Muscle of leg (tissue), 16 donors: ENCODE results near the gene ZNF582. TPM values are rescaled to one million over a fixed set of nuclear protein-coding genes. Genes with fewer than 3 reads are reported as not detected.

Experiments
- DNase-seq: peaks from one replicate; pipeline ENCODE4 v3.0.0; 2013
- H3K27ac ChIP-seq: one replicate; pipeline ENCODE4 v1.5.1; 2013; ENCODE audit warnings: mild to moderate bottlenecking, low read length, control low read depth
- H3K27me3 ChIP-seq: one replicate; pipeline ENCODE4 v1.6.1; 2013; ENCODE audit warnings: low read length; ENCODE audit not compliant: control insufficient read depth, insufficient read depth
- H3K36me3 ChIP-seq: one replicate; pipeline ENCODE4 v1.6.1; 2013; ENCODE audit warnings: low read length; ENCODE audit not compliant: control insufficient read depth, insufficient read depth
- H3K4me1 ChIP-seq: one replicate; pipeline ENCODE4 v1.6.1; 2013; ENCODE audit warnings: low read length; ENCODE audit not compliant: control insufficient read depth, insufficient read depth
- H3K4me3 ChIP-seq: one replicate; pipeline ENCODE4 v1.5.1; 2013; ENCODE audit warnings: low read length, control low read depth
- H3K9me3 ChIP-seq: replicated peaks from 2 replicates; pipeline ENCODE4 v1.6.1; 2013; ENCODE audit warnings: low read depth, low read length; ENCODE audit not compliant: control insufficient read depth
- WGBS: methylation state at CpG from one replicate; pipeline ENCODE4 v1.1.5; 2013; ENCODE audit warnings: missing lambda C conversion rate; ENCODE audit not compliant: insufficient coverage; 5-methylcytosine and 5-hydroxymethylcytosine counted together
- long read RNA-seq, 11 donors: transcript quantifications; one replicate each; lab custom pipeline, GENCODE V29; 2026
- polyA plus RNA-seq, 8 donors: library from polyadenylated mRNA; unstranded; fragments of 120-200 nt; gene quantifications; one replicate each; pipeline versions ENCODE4 v1.2.1 to v1.2.3, GENCODE V29; 2013; ENCODE audit warnings: inconsistent platforms in 1 of 8, low replicate concordance in 1 of 8; ENCODE audit not compliant: insufficient read length in 8 of 8, insufficient read depth in 1 of 8
- total RNA-seq: library from RNA; stranded (reverse); fragments of 120-200 nt; gene quantifications from one replicate; pipeline ENCODE4 v1.2.4, GENCODE V29; 2013

The ZNF582 gene
- total RNA-seq, result 5.3 TPM
- polyA plus RNA-seq, result 1 to 10 TPM; 4.1 to 5.6 (median 4.8) TPM
- long read RNA-seq, donor 1, partial matches to known transcripts, result 0 of 6 reads
- long read RNA-seq, donor 1, other reads (novel, unspliced or antisense), result 6 of 6 reads
- long read RNA-seq, donor 2, partial matches to known transcripts, result 0 of 1 reads
- long read RNA-seq, donor 2, other reads (novel, unspliced or antisense), result 0 of 1 reads
- long read RNA-seq, donor 3, partial matches to known transcripts, result 0 of 2 reads
- long read RNA-seq, donor 3, other reads (novel, unspliced or antisense), result 0 of 2 reads
- long read RNA-seq, donor 4, partial matches to known transcripts, result 0 of 1 reads
- long read RNA-seq, donor 4, other reads (novel, unspliced or antisense), result 0 of 1 reads
- long read RNA-seq, donor 5, partial matches to known transcripts, result 0 of 2 reads
- long read RNA-seq, donor 5, other reads (novel, unspliced or antisense), result 0 of 2 reads
- long read RNA-seq, donor 6, partial matches to known transcripts, result 12 of 25 reads
- long read RNA-seq, donor 6, other reads (novel, unspliced or antisense), result 8 of 25 reads
- long read RNA-seq, donor 7, partial matches to known transcripts, result 0 of 3 reads
- long read RNA-seq, donor 7, other reads (novel, unspliced or antisense), result 0 of 3 reads
- long read RNA-seq, donor 8, partial matches to known transcripts, result 30 of 31 reads
- long read RNA-seq, donor 8, other reads (novel, unspliced or antisense), result 0 of 31 reads
- long read RNA-seq, donor 9, partial matches to known transcripts, result 0 of 4 reads
- long read RNA-seq, donor 9, other reads (novel, unspliced or antisense), result 0 of 4 reads
- long read RNA-seq, donor 10, partial matches to known transcripts, result 36 of 47 reads
- long read RNA-seq, donor 10, other reads (novel, unspliced or antisense), result 7 of 47 reads
- long read RNA-seq, donor 11, partial matches to known transcripts, result 5 of 5 reads
- long read RNA-seq, donor 11, other reads (novel, unspliced or antisense), result 0 of 5 reads

- peaks cover 2% of the 10 kb centered on the region for H3K4me1 ChIP-seq
- peaks cover 2% of the 10 kb centered on the region for H3K9me3 ChIP-seq
- under 1% methylated on average over 62 of the region's 73 CpGs for WGBS
Observed at GRCh38 chr19:56393119-56394012, at the start of gene ZNF582. TSS of gene ZNF582 (minus strand) at chr19:56393534. CDS start at chr19:56391752, 1,782 bp downstream.

GRCh38 chr19:56441206-56441792 lies 48.0 kb upstream of the ZNF582 start:
- no peak overlapping the region for H3K27ac ChIP-seq
- H3K4me3 ChIP-seq, result no peak overlapping the region
- H3K4me1 ChIP-seq, result no peaks in the 10 kb centered on the region
- DNase-seq, result no peak
- H3K27me3 ChIP-seq, result no peaks in the 10 kb centered on the region
- H3K9me3 ChIP-seq, result peaks cover 65% of the 10 kb centered on the region
- H3K36me3 ChIP-seq, result peaks cover 8% of the 10 kb centered on the region
- no CpG with 5 or more reads among the region's 8 CpGs for WGBS

More at GRCh38 chr19:56393119-56394012, at the start of gene ZNF582:
- H3K4me3 ChIP-seq, result peak within 1 kb of the TSS; percentile 90
- DNase-seq, result peak; percentile 99
- H3K27ac ChIP-seq, result peak within 1 kb of the TSS; percentile 93
- H3K36me3 ChIP-seq, result peaks cover 19% of the 10 kb centered on the region
- H3K27me3 ChIP-seq, result no peaks in the 10 kb centered on the region

GRCh38 chr19:56423985-56424353 lies 30.6 kb upstream of the ZNF582 start:
- peaks cover 9% of the 10 kb centered on the region for H3K36me3 ChIP-seq
- H3K4me1 ChIP-seq, result no peaks in the 10 kb centered on the region
- no peaks in the 10 kb centered on the region for H3K27me3 ChIP-seq
- DNase-seq, result no peak
- no peak overlapping the region for H3K27ac ChIP-seq
- no CpG with 5 or more reads among the region's 1 CpG for WGBS
- no peak overlapping the region for H3K4me3 ChIP-seq
- H3K9me3 ChIP-seq, result peaks cover 86% of the 10 kb centered on the region

- H3K4me3 ChIP-seq, result no peak overlapping the region
- no CpG with 5 or more reads among the region's 5 CpGs for WGBS
- peaks cover 9% of the 10 kb centered on the region for H3K36me3 ChIP-seq
- H3K27ac ChIP-seq, result no peak overlapping the region
- H3K27me3 ChIP-seq, result no peaks in the 10 kb centered on the region
- H3K9me3 ChIP-seq, result peaks cover 86% of the 10 kb centered on the region
- no peaks in the 10 kb centered on the region for H3K4me1 ChIP-seq
- no peak for DNase-seq
Observed at GRCh38 chr19:56423276-56423984, 30.1 kb upstream of the ZNF582 start.

GRCh38 chr19:56405062-56405461 lies 11.7 kb upstream of the ZNF582 start:
- H3K36me3 ChIP-seq, result peaks cover 24% of the 10 kb centered on the region
- H3K4me3 ChIP-seq, result peak overlapping the region; percentile 93
- WGBS, result 89% methylated on average over 4 of the region's 4 CpGs
- H3K27me3 ChIP-seq, result no peaks in the 10 kb centered on the region
- H3K27ac ChIP-seq, result no peak overlapping the region
- peaks cover 38% of the 10 kb centered on the region for H3K9me3 ChIP-seq
- peaks cover 18% of the 10 kb centered on the region for H3K4me1 ChIP-seq
- no peak for DNase-seq

- peaks cover 40% of the 10 kb centered on the region for H3K9me3 ChIP-seq
- H3K4me3 ChIP-seq, result peak overlapping the region; percentile 93
- H3K27ac ChIP-seq, result peak overlapping the region; percentile 71
- peaks cover 18% of the 10 kb centered on the region for H3K4me1 ChIP-seq
- 55% methylated on average over 9 of the region's 9 CpGs for WGBS
- H3K36me3 ChIP-seq, result peaks cover 24% of the 10 kb centered on the region
- no peaks in the 10 kb centered on the region for H3K27me3 ChIP-seq
- no peak for DNase-seq
Observed at GRCh38 chr19:56404705-56405056, 11.3 kb upstream of the ZNF582 start.

- H3K27ac ChIP-seq, result peak within 1 kb of the TSS; percentile 99
- H3K4me1 ChIP-seq, result peaks cover 18% of the 10 kb centered on the region
- DNase-seq, result peak; percentile 99
- peak within 1 kb of the TSS; percentile 93 for H3K4me3 ChIP-seq
- peaks cover 39% of the 10 kb centered on the region for H3K9me3 ChIP-seq
- H3K27me3 ChIP-seq, result no peaks in the 10 kb centered on the region
- under 1% methylated on average over 56 of the region's 70 CpGs for WGBS
- peaks cover 25% of the 10 kb centered on the region for H3K36me3 ChIP-seq
Observed at GRCh38 chr19:56403764-56404704, 10.7 kb upstream of the ZNF582 start, which contains the start of gene ZNF583. TSS of gene ZNF583 (plus strand) at chr19:56404332. CDS start at chr19:56407115, 2,783 bp downstream.

- H3K36me3 ChIP-seq, result peaks cover 26% of the 10 kb centered on the region
- DNase-seq, result no peak
- H3K4me3 ChIP-seq, result peak overlapping the region; percentile 93
- H3K9me3 ChIP-seq, result peaks cover 33% of the 10 kb centered on the region
- peak overlapping the region; percentile 99 for H3K27ac ChIP-seq
- peaks cover 18% of the 10 kb centered on the region for H3K4me1 ChIP-seq
- 60% methylated on average over 2 of the region's 9 CpGs for WGBS
- no peaks in the 10 kb centered on the region for H3K27me3 ChIP-seq
Observed at GRCh38 chr19:56403261-56403660, 9.9 kb upstream of the ZNF582 start.
